H9 (cell line): ENCODE measurements around the gene KRT9. TPM values are rescaled to one million over a fixed set of nuclear protein-coding genes. Genes with fewer than 3 reads are reported as not detected.
A peak's percentile ranks its signal among the peaks of the same experiment; 100 is the strongest.
"Not testable (repeated sequence)": the region's sequence is repeated elsewhere in the genome, so short reads cannot be mapped to it uniquely, and the experiment has no call there.

Source experiments
- DNase-seq: peaks from one replicate; pipeline ENCODE4 v3.0.0-alpha.2; 2017
- H2AFZ ChIP-seq: one replicate; pipeline ENCODE4 v1.6.1; 2013; ENCODE audit warnings: mild to moderate bottlenecking, low read length, control low read depth, moderate library complexity
- H2AK5ac ChIP-seq: 2 replicates; pipeline ENCODE4 v1.6.1; 2013; ENCODE audit warnings: low read length, control low read depth, mixed read lengths; ENCODE audit not compliant: insufficient read length
- H2BK120ac ChIP-seq: one replicate; pipeline ENCODE4 v1.6.1; 2013; ENCODE audit warnings: low read depth, mild to moderate bottlenecking, low read length, control low read depth, inconsistent platforms; ENCODE audit not compliant: poor library complexity, severe bottlenecking
- H2BK12ac ChIP-seq: 2 replicates; pipeline ENCODE4 v1.6.1; 2013; ENCODE audit warnings: low read length, control low read depth, mixed read lengths, low read depth; ENCODE audit not compliant: insufficient read length
- H2BK15ac ChIP-seq: 2 replicates; pipeline ENCODE4 v1.6.1; 2013; ENCODE audit warnings: low read depth, low read length, control low read depth
- H2BK20ac ChIP-seq: one replicate; pipeline ENCODE4 v1.6.1; 2013; ENCODE audit warnings: low read depth, mild to moderate bottlenecking, low read length, control low read depth, inconsistent platforms; ENCODE audit not compliant: poor library complexity, severe bottlenecking
- H2BK5ac ChIP-seq: 2 replicates; pipeline ENCODE4 v1.6.1; 2013; ENCODE audit warnings: low read length, control low read depth, mixed read lengths; ENCODE audit not compliant: insufficient read length
- H3K14ac ChIP-seq: 2 replicates; pipeline ENCODE4 v1.6.1; 2013; ENCODE audit warnings: low read length, control low read depth; ENCODE audit not compliant: insufficient read depth
- H3K18ac ChIP-seq: 2 replicates; pipeline ENCODE4 v1.6.1; 2013; ENCODE audit warnings: low read depth, mild to moderate bottlenecking, mixed read lengths, low read length, control low read depth; ENCODE audit not compliant: insufficient read length
- H3K23ac ChIP-seq: 2 replicates; pipeline ENCODE4 v1.6.1; 2013; ENCODE audit warnings: low read length, control low read depth, mixed read lengths, low read depth; ENCODE audit not compliant: insufficient read length
- H3K23me2 ChIP-seq: 2 replicates; pipeline ENCODE4 v1.6.1; 2013; ENCODE audit warnings: low read depth, mild to moderate bottlenecking, mixed read lengths, low read length, control low read depth; ENCODE audit not compliant: insufficient read length, poor library complexity, severe bottlenecking
- H3K27ac ChIP-seq: 2 replicates; pipeline ENCODE4 v1.5.1; 2013; ENCODE audit warnings: low read length, control low read depth, mixed read lengths, low read depth; ENCODE audit not compliant: insufficient read length
- H3K27me3 ChIP-seq: 2 replicates; pipeline ENCODE4 v1.6.1; 2013; ENCODE audit warnings: low read length, control low read depth, inconsistent platforms; ENCODE audit not compliant: insufficient read depth
- H3K4ac ChIP-seq: 2 replicates; pipeline ENCODE4 v1.6.1; 2013; ENCODE audit warnings: low read depth, mild to moderate bottlenecking, control low read depth, inconsistent platforms, low read length, moderate library complexity
- H3K4me1 ChIP-seq: 2 replicates; pipeline ENCODE4 v1.6.1; 2013; ENCODE audit warnings: low read length, control low read depth, inconsistent platforms; ENCODE audit not compliant: insufficient read depth
- H3K4me2 ChIP-seq: 2 replicates; pipeline ENCODE4 v1.6.1; 2013; ENCODE audit warnings: low read length, control low read depth, mixed read lengths; ENCODE audit not compliant: insufficient read length, insufficient read depth
- H3K56ac ChIP-seq: 2 replicates; pipeline ENCODE4 v1.6.1; 2013; ENCODE audit warnings: low read depth, mild to moderate bottlenecking, mixed read lengths, low read length, control low read depth; ENCODE audit not compliant: insufficient read length
- H3K79me1 ChIP-seq: 2 replicates; pipeline ENCODE4 v1.6.1; 2013; ENCODE audit warnings: low read depth, mild to moderate bottlenecking, moderate library complexity, low read length, control low read depth, inconsistent platforms; ENCODE audit not compliant: insufficient read depth, poor library complexity, severe bottlenecking
- H3K79me2 ChIP-seq: 2 replicates; pipeline ENCODE4 v1.6.1; 2013; ENCODE audit warnings: low read length, control low read depth, inconsistent platforms; ENCODE audit not compliant: insufficient read depth
- H3K9ac ChIP-seq: 2 replicates; pipeline ENCODE4 v1.6.1; 2013; ENCODE audit warnings: low read length, control low read depth, mixed read lengths; ENCODE audit not compliant: insufficient read length; ENCODE audit errors: extremely low read depth
- H3K9me3 ChIP-seq: one replicate; pipeline ENCODE4 v1.6.1; 2013; ENCODE audit warnings: low read depth, low read length, inconsistent platforms; ENCODE audit not compliant: control insufficient read depth
- H3T11ph ChIP-seq: one replicate; pipeline ENCODE4 v1.6.1; 2013; ENCODE audit warnings: mild to moderate bottlenecking, low read length, control low read depth, inconsistent platforms
- H4K20me1 ChIP-seq: one replicate; pipeline ENCODE4 v1.6.1; 2013; ENCODE audit not compliant: control insufficient read depth, insufficient read length, insufficient read depth
- H4K5ac ChIP-seq: 2 replicates; pipeline ENCODE4 v1.6.1; 2013; ENCODE audit warnings: low read depth, mild to moderate bottlenecking, mixed read lengths, low read length, control low read depth; ENCODE audit not compliant: insufficient read length
- H4K8ac ChIP-seq: replicated peaks from 2 replicates; pipeline ENCODE4 v1.6.1; 2013; ENCODE audit warnings: low read length, control low read depth, mixed read lengths, low read depth; ENCODE audit not compliant: insufficient read length
- H4K91ac ChIP-seq: 2 replicates; pipeline ENCODE4 v1.6.1; 2013; ENCODE audit warnings: low read depth, mild to moderate bottlenecking, moderate library complexity, mixed read lengths, low read length, control low read depth; ENCODE audit not compliant: insufficient read length
- H3K27ac Mint-ChIP-seq, 3 experiments: 2 replicates in 2 of 3; 3 replicates in 1 of 3; pipeline ENCODE4 v1.8.0; 2020 to 2021; ENCODE audit warnings: mixed read lengths in 3 of 3, mild to moderate bottlenecking in 1 of 3, moderate library complexity in 1 of 3
- H3K27me3 Mint-ChIP-seq: 2 replicates; pipeline ENCODE4 v1.8.0; 2021; ENCODE audit warnings: low read depth, mild to moderate bottlenecking, moderate library complexity, mixed read lengths
- H3K36me3 Mint-ChIP-seq, 3 experiments: 2 replicates in 2 of 3; 3 replicates in 1 of 3; pipeline ENCODE4 v1.8.0; 2020 to 2021; ENCODE audit warnings: low read depth in 3 of 3, mixed read lengths in 3 of 3; ENCODE audit not compliant: insufficient read depth in 1 of 3
- H3K4me1 Mint-ChIP-seq, 2 experiments: 2 replicates each; pipeline ENCODE4 v1.8.0; 2020; ENCODE audit warnings: mixed read lengths in 2 of 2
- H3K4me3 Mint-ChIP-seq, 2 experiments: 2 replicates in 1 of 2; 3 replicates in 1 of 2; pipeline ENCODE4 v1.8.0; 2020 to 2021; ENCODE audit warnings: mild to moderate bottlenecking in 2 of 2, mixed read lengths in 2 of 2, moderate library complexity in 1 of 2
- H3K9me3 Mint-ChIP-seq, 2 experiments: 2 replicates in 1 of 2; 3 replicates in 1 of 2; pipeline ENCODE4 v1.8.0; 2020; ENCODE audit warnings: mild to moderate bottlenecking in 2 of 2, mixed read lengths in 2 of 2, moderate library complexity in 1 of 2
- CTCF ChIP-seq: fragments of 200-600 bp; sonication (generic); conservative IDR thresholded peaks from 3 replicates; pipeline ENCODE4 v1.8.0; 2021; ENCODE audit warnings: antibody characterized with exemption, mild to moderate bottlenecking
- WGBS: extraction: QIAGEN DNeasy Blood & Tissue Kit; methylation state at CpG from one replicate; pipeline ENCODE4 v1.1.7; 2013; ENCODE audit warnings: missing lambda C conversion rate, low lambda C conversion rate, mixed read lengths; ENCODE audit not compliant: insufficient read length; ENCODE audit errors: extremely low coverage; 5-methylcytosine and 5-hydroxymethylcytosine counted together
- total RNA-seq: library from RNA; stranded (reverse); gene quantifications from 2 replicates; pipeline ENCODE4 v1.2.1, GENCODE V29; 2021

Gene KRT9
- total RNA-seq, 1 experiment from 2014 or later, result not detected

GRCh38 chr17:41610061-41610517 is 38.2 kb upstream of the KRT9 start:
- peaks cover 6 to 10% of the 10 kb centered on the region in 2 experiments for H3K4me1 Mint-ChIP-seq
- not testable (repeated sequence) for H4K5ac ChIP-seq, H2AK5ac ChIP-seq, H4K8ac ChIP-seq, H3K27me3 ChIP-seq, H2BK12ac ChIP-seq, H3K4ac ChIP-seq, H2AFZ ChIP-seq, H4K91ac ChIP-seq, H3K4me3 Mint-ChIP-seq, H3K56ac ChIP-seq, H3K23ac ChIP-seq, H2BK120ac ChIP-seq, H3K27ac Mint-ChIP-seq, H2BK15ac ChIP-seq, H3K4me2 ChIP-seq, H2BK20ac ChIP-seq, H3K79me2 ChIP-seq, H3K9me3 ChIP-seq, H4K20me1 ChIP-seq, H3K14ac ChIP-seq, H3T11ph ChIP-seq, H3K4me1 ChIP-seq, H3K27ac ChIP-seq, H2BK5ac ChIP-seq, H3K23me2 ChIP-seq, H3K79me1 ChIP-seq, H3K18ac ChIP-seq, H3K9ac ChIP-seq
- peak; percentile 90 for DNase-seq
- WGBS, result no CpG with 5 or more reads among the region's 10 CpGs
- peak; percentile 72 for TF ChIP-seq CTCF
- peaks cover 24% of the 10 kb centered on the region for H3K27me3 Mint-ChIP-seq
- H3K36me3 Mint-ChIP-seq, result peaks cover 1 to 13% (median 6%) of the 10 kb centered on the region in 3 experiments; a peak in 5 of 7 replicates
- H3K9me3 Mint-ChIP-seq, result peaks cover 14 to 16% of the 10 kb centered on the region in 2 experiments

GRCh38 chr17:41606930-41607329 is 35.1 kb upstream of the KRT9 start:
- H3K4me1 ChIP-seq, H2BK20ac ChIP-seq, H3K56ac ChIP-seq, H4K5ac ChIP-seq, H2BK120ac ChIP-seq, H3K4ac ChIP-seq, H2BK12ac ChIP-seq, H3K4me3 Mint-ChIP-seq, H2BK5ac ChIP-seq, H3K4me1 Mint-ChIP-seq, H2AFZ ChIP-seq, DNase-seq, H4K20me1 ChIP-seq, H4K91ac ChIP-seq, H3K23me2 ChIP-seq, H4K8ac ChIP-seq, H3K23ac ChIP-seq, H3K27ac ChIP-seq, H3K9ac ChIP-seq, H2AK5ac ChIP-seq, H3K9me3 ChIP-seq, H3K18ac ChIP-seq, H3K14ac ChIP-seq, H2BK15ac ChIP-seq, H3K4me2 ChIP-seq, H3K27ac Mint-ChIP-seq, H3K79me2 ChIP-seq, H3K27me3 ChIP-seq, H3T11ph ChIP-seq, H3K79me1 ChIP-seq: not testable (repeated sequence)
- Mint-ChIP-seq H3K9me3 (peaks cover 14 to 16% of the 10 kb centered on the region in 2 experiments), H3K27me3 (peaks cover 28% of the 10 kb centered on the region), H3K36me3 (peaks cover 1 to 13% (median 6%) of the 10 kb centered on the region in 3 experiments; a peak in 5 of 7 replicates)
- no CpG with 5 or more reads among the region's 4 CpGs for WGBS
